ENCODE measurements around the gene GFOD1. TPM values are rescaled to one million over a fixed set of nuclear protein-coding genes. Genes with fewer than 3 reads are reported as not detected.

GFOD1 gene, protein sequence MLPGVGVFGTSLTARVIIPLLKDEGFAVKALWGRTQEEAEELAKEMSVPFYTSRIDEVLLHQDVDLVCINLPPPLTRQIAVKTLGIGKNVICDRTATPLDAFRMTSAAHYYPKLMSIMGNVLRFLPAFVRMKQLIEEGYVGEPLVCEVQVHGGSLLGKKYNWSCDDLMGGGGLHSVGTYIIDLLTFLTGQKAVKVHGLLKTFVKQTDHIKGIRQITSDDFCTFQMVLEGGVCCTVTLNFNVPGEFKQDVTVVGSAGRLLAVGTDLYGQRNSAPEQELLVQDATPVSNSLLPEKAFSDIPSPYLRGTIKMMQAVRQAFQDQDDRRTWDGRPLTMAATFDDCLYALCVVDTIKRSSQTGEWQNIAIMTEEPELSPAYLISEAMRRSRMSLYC
- 15.4 and 25.3 TPM in 2 replicates for total RNA-seq
- polyA plus RNA-seq, result 10.5 and 11.2 TPM in 2 replicates
- polyA plus RNA-seq (2012), result 7.1 and 8.6 TPM in 2 replicates
- polyA minus RNA-seq (ENCODE audit: low replicate concordance), result 8.8 and 15.7 TPM in 2 replicates

- Histone ChIP-seq H3K4me2 (ENCODE audit: extremely low read depth, insufficient read depth, low read length) (peak within 1 kb of the TSS; percentile 98), H3K4me1 (ENCODE audit: control insufficient read depth, extremely low read depth, insufficient read depth, low read length) (no peaks in the 10 kb centered on the region), H3K36me3 (ENCODE audit: control insufficient read depth, insufficient read depth, low read length) (no peaks in the 10 kb centered on the region), H3K4me3 (replicated peaks in 1 of 4; ENCODE audit: control extremely low read depth in 1 of 4, insufficient read depth in 1 of 4, low read depth in 3 of 4, low read length in 4 of 4) (peak within 1 kb of the TSS; percentile 78 to 93 (median 89)), H2AFZ (ENCODE audit: low read length) (peak within 1 kb of the TSS; percentile 83), H3K27me3 (ENCODE audit: control insufficient read depth, insufficient read depth, low read length) (no peaks in the 10 kb centered on the region), H3K27ac (ENCODE audit: insufficient read depth, low read length) (peak within 1 kb of the TSS; percentile 63), H3K9me3 (ENCODE audit: control insufficient read depth, insufficient read depth, low read depth, low read length) (no peaks in the 10 kb centered on the region), H3K9ac (ENCODE audit: insufficient read depth, low read length) (peak within 1 kb of the TSS; percentile 54), H3K79me2 (ENCODE audit: control insufficient read depth, insufficient read depth, low read length) (peaks cover 24% of the 10 kb centered on the region), H4K20me1 (ENCODE audit: control insufficient read depth, extremely low read depth, insufficient read depth, low read length) (no peaks in the 10 kb centered on the region)
- peak; percentile 82 to 84 for DNase-seq (ENCODE audit: low read depth in 2 of 2)
- TF ChIP-seq EZH2 (IDR thresholded peaks at IDR 0.05; ENCODE audit: low read length, missing control alignments) (no peak), CTCF (conservative IDR thresholded peaks at IDR 0.05 in 1 of 2, IDR thresholded peaks at IDR 0.05 in 1 of 2; ENCODE audit: low read depth in 1 of 2, low read length in 2 of 2) (peak in 1 of 2 donors; percentile 19)
These were observed at the start of gene GFOD1 for GRCh38 chr6:13487122-13488014. TSS of gene GFOD1 (minus strand) at chr6:13487600. CDS start at chr6:13486890, 710 bp downstream.

DNA sequence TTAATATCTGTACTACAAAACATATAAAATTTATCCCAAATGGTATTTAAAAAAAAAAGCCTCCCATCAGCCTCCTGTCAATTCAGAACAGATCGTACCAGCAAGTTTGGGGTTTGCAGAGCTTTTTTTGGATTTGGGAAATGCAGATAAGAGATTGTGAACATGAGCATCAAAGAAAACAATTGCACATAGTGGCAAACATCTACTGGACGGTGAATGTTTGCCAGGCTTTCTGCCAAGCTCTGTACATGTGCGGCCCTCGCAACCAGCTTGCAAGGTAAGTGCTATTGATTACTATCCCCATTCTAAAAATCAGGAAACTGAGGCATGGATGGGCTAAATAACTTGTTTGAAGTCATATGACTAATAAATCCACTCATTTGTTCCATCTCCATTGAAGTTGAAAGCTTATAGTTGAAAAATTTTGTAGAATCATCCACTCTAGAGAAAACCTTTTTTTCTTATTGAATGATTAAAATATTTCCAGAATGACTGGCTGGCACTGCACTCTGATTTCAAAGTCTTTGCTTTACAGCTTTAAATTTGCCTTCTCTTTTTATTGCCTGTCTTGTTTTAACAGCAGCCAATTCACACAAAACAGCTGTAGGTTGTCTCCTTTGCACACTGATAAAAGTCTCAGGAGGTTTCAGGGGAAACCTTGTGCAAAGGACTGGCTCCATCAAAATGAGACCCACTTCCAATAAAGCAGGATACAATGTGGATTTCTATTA is 49.6 kb upstream of the GFOD1 start:
- peak in 1 of 2 donors; percentile 42 for DNase-seq (ENCODE audit: low read depth in 2 of 2)
- Histone ChIP-seq H3K9me3 (ENCODE audit: control insufficient read depth, insufficient read depth, low read depth, low read length) (no peaks in the 10 kb centered on the region), H3K79me2 (ENCODE audit: control insufficient read depth, insufficient read depth, low read length) (no peaks in the 10 kb centered on the region), H2AFZ (ENCODE audit: low read length) (no peak overlapping the region), H3K27me3 (ENCODE audit: control insufficient read depth, insufficient read depth, low read length) (no peaks in the 10 kb centered on the region), H3K4me2 (ENCODE audit: extremely low read depth, insufficient read depth, low read length) (no peak overlapping the region), H3K4me3 (replicated peaks in 1 of 4; ENCODE audit: control extremely low read depth in 1 of 4, insufficient read depth in 1 of 4, low read depth in 3 of 4, low read length in 4 of 4) (no peak overlapping the region), H3K27ac (ENCODE audit: insufficient read depth, low read length) (no peak overlapping the region), H4K20me1 (ENCODE audit: control insufficient read depth, extremely low read depth, insufficient read depth, low read length) (no peaks in the 10 kb centered on the region), H3K36me3 (ENCODE audit: control insufficient read depth, insufficient read depth, low read length) (no peaks in the 10 kb centered on the region), H3K4me1 (ENCODE audit: control insufficient read depth, extremely low read depth, insufficient read depth, low read length) (no peaks in the 10 kb centered on the region), H3K9ac (ENCODE audit: insufficient read depth, low read length) (no peak overlapping the region)
- TF ChIP-seq CTCF (conservative IDR thresholded peaks at IDR 0.05 in 1 of 2, IDR thresholded peaks at IDR 0.05 in 1 of 2; ENCODE audit: low read depth in 1 of 2, low read length in 2 of 2) (no peak), EZH2 (IDR thresholded peaks at IDR 0.05; ENCODE audit: low read length, missing control alignments) (no peak)

Data from fibroblast of lung (primary cell).